VCaP (cell line): ENCODE results near the gene NEGR1.

Source experiments
- H3K27ac ChIP-seq: fragments of 450-650 bp; 2 replicates; pipeline ENCODE4 v1.5.1; 2017
- TF ChIP-seq, protein P1 (sequence below): fragments of 450-650 bp; conservative IDR thresholded peaks from 2 replicates; pipeline ENCODE4 v1.5.1; 2017; ENCODE audit warnings: mild to moderate bottlenecking, moderate library complexity

NEGR1 gene

DNA sequence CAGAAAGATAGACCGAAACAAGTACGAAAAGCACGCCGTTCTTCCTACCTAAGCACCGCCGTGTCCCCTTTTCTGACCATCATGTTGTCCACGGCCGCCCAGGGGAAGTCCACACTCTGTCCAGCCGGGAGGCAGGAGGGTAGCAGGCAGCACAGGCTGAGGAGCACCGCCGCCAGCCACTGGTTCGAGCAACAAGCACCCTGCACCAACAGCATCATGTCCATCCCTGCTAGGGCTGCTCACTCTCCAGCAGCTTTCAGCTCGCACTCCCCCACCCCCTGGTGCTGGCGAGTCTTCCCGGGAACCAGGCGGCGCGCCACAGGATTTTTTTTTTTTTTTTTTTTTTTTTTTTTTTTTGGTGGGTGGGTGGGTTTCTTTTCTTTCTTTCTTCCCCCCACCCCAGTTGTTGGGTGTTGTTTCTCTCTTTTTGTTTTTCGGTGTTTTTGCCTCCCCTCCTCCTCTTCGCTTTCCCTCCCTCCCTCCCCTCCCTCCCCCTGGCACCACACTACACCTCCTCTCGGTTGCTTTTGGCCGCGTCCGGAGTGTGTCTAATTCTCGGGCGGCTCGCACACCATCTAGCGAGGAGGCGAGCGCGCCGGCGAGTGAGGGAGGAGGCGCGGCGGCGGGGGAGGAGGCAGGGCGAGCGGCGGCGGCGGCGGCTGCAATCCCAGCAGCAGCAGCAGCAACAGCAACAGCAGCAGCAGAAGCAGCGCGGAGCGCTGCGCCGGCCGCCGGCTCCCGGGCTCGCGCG is at the start of gene NEGR1:
NEGR1 (minus strand) TSS at position 269 of the 751 bp plus-strand sequence.
- H3K27ac ChIP-seq: peak within 1 kb of the TSS; percentile 38

DNA sequence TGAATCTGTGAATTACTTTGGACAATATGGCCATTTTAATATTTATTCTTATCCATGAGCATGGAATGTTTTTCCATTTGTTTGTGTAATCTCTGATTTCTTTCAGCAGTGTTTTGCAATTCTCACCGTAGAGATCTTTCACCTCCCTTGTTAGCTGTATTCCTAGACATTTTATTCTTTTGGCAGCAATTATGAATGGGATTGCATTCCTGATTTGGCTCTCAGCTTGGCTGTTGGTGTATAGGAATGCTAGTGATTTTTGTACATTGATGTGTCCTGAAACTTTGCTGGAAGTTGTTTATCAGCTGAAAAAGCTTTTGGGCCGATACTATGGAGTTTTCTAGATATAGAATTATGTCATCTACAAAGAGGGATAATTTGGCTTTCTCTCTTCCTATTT is 44.2 kb upstream of the NEGR1 start:
- TF ChIP-seq, protein P1, sequence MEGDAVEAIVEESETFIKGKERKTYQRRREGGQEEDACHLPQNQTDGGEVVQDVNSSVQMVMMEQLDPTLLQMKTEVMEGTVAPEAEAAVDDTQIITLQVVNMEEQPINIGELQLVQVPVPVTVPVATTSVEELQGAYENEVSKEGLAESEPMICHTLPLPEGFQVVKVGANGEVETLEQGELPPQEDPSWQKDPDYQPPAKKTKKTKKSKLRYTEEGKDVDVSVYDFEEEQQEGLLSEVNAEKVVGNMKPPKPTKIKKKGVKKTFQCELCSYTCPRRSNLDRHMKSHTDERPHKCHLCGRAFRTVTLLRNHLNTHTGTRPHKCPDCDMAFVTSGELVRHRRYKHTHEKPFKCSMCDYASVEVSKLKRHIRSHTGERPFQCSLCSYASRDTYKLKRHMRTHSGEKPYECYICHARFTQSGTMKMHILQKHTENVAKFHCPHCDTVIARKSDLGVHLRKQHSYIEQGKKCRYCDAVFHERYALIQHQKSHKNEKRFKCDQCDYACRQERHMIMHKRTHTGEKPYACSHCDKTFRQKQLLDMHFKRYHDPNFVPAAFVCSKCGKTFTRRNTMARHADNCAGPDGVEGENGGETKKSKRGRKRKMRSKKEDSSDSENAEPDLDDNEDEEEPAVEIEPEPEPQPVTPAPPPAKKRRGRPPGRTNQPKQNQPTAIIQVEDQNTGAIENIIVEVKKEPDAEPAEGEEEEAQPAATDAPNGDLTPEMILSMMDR: no peak
- no peak overlapping the region for H3K27ac ChIP-seq

More for the DNA sequence above, at the start of gene NEGR1:
- TF ChIP-seq, protein P1: peak; percentile 24; the same call in 1 of the 2 replicates

DNA sequence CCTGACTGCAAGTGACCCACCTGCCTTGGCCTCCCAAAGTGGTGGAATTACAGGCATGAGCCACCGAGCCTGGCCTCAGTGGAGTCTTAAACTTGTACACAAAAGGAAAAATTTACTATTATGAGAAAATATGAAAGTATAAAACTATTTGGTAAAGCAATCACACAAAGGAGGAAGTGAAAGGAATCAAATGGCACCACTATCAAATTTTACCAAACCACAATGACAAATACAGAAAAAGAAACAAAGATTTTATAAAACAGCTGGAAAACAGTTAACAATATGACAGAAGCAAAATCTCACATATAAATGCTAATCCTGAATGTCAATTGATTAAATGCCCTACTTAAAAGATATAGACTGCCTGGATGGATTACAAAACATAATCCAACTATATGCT is 42.1 kb upstream of the NEGR1 start:
- H3K27ac ChIP-seq: no peak overlapping the region
- TF ChIP-seq, protein P1: no peak

DNA sequence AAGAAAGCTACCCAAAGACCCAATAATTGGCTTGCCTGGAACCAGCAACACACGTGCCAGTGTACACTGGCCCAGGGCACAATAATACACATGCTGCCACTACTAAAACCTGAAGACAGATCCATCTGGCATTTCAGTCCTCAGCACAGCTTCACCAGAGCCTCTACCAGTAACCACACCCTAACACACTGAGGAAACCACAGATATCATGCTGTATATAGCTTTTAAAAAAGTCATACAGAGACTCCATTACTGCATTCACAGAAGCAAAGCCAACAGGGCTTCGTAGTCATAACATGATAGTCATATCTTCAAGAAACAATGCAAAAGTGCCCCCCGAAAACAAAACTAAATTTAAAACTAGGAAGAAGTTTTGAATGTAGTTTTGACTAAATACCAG is 40.6 kb upstream of the NEGR1 start:
- H3K27ac ChIP-seq: no peak overlapping the region
- TF ChIP-seq, protein P1: no peak

DNA sequence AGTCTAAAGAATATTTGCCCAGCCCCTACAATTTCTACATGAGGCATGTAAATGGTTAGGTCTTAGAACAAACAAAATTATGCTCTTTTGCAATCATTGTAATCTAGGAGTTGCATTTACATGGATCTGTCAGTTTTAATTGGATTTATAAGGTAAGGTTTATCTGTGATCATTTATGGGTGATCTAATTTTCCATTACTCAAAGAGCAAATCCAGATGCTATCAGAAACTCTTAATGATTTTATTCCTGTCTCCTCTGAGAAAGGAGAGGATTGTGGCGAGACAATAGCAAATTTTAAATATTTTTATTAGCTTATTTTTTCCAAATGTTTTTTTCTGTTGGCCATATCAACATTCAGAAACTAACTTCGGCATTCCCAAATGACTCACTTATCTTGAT is 14.2 kb upstream of the NEGR1 start:
- TF ChIP-seq, protein P1: no peak
- H3K27ac ChIP-seq: no peak overlapping the region

DNA sequence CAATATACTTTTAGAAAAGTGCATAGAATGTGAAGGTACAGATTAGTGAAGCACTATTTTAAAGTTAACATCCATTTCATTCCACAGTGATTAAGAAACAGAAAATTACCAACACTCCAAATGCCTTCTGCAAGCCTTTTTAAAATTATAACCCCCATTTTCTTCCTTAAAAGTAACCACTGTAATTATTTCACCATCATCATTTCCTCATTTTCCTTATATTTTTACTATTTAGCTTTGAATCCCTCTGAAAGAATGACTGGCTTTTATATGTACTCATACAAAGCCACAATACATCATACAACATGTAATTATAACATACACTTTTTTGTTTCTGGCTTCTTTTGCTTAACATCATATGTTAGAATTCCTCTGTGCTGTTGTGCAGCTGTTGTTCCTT is 6.5 kb upstream of the NEGR1 start:
- H3K27ac ChIP-seq: no peak overlapping the region
- TF ChIP-seq, protein P1: no peak

DNA sequence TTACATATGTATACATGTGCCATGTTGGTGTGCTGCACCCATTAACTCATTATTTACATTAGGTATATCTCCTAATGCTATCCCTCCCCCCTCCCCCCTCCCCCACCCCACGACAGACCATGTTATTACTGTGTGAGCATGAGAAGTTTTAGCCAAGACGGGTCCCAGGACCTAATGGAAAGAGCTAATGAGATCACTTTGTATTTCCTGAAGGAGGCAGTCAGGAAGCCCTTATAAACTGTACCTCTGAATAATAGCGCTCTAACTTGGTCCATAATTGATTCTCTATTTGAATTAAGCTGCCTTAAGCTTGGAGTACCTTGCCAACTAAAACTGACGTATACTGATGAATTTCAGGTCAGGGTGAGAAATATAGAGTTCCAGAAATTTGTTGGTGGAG is 4.1 kb upstream of the NEGR1 start:
- TF ChIP-seq, protein P1: no peak
- no peak overlapping the region for H3K27ac ChIP-seq
